ENCODE measurements around the gene ARHGAP1. TPM values are rescaled to one million over a fixed set of nuclear protein-coding genes. Genes with fewer than 3 reads are reported as not detected.

The ARHGAP1 gene
- total and polyA plus RNA-seq, 9 of the 15 experiments (the other 6 are each of a cell fraction or from before 2014, with no cell fraction given): 3.6 to 30.4 (median 8.2) TPM

- TF ChIP-seq ZMIZ1 (IDR thresholded peaks at IDR 0.05; ENCODE audit: low read depth in 2 of 2, low read length in 2 of 2) (peak in 1 of 2 experiments; percentile 28; a peak in 2 of 4 replicates), ZNF282 (CRISPR knock-in tag; IDR thresholded peaks at IDR 0.05) (no peak), KDM5B (IDR thresholded peaks at IDR 0.05; ENCODE audit: insufficient replicate concordance, low read depth, low read length) (peak; percentile 93), FOS (IDR thresholded peaks at IDR 0.05; ENCODE audit: extremely low read depth, insufficient read length) (no peak), BRCA1 (IDR thresholded peaks at IDR 0.05) (no peak), BRCA1 (CRISPR knock-in tag; IDR thresholded peaks at IDR 0.05) (peak; percentile 47; the same call in 1 of the 2 replicates), SMAD2 (IDR thresholded peaks at IDR 0.05; ENCODE audit: low read depth, low read length) (no peak), KAT8 (IDR thresholded peaks at IDR 0.05; ENCODE audit: low read depth) (peak; percentile 79; the same call in 1 of the 2 replicates), ZNF589 (CRISPR knock-in tag; IDR thresholded peaks at IDR 0.05; ENCODE audit: low read depth) (no peak), CBX5 (IDR thresholded peaks at IDR 0.05; ENCODE audit: borderline replicate concordance, low read depth) (no peak)
- TF ChIP-seq, protein P1, sequence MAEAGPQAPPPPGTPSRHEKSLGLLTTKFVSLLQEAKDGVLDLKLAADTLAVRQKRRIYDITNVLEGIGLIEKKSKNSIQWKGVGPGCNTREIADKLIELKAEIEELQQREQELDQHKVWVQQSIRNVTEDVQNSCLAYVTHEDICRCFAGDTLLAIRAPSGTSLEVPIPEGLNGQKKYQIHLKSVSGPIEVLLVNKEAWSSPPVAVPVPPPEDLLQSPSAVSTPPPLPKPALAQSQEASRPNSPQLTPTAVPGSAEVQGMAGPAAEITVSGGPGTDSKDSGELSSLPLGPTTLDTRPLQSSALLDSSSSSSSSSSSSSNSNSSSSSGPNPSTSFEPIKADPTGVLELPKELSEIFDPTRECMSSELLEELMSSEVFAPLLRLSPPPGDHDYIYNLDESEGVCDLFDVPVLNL (CRISPR knock-in tag; IDR thresholded peaks at IDR 0.05; ENCODE audit: low read depth): no peak
These were observed at the start of gene ARHGAP1, which contains the start of gene ZNF408 (continued) for GRCh38 chr11:46700241-46701077.
